ENCODE measurements around the gene IL17B. TPM values are rescaled to one million over a fixed set of nuclear protein-coding genes. Genes with fewer than 3 reads are reported as not detected.

Gene IL17B
- total and polyA plus RNA-seq, 11 donors: 0.33 to 0.42 (median 0.35) TPM; not detected in 8

- Histone ChIP-seq H3K36me3 (peaks cover 0 to 24% (median 21%) of the 10 kb centered on the region in 9 donors), H3K9me3 (no peaks in the 10 kb centered on the region), H3K4me1 (peaks cover 0 to 30% (median 11%) of the 10 kb centered on the region in 12 donors), H3K27me3 (no peaks in the 10 kb centered on the region), H3K27ac (peak overlapping the region in 11 of 12 donors; percentile 31 to 84 (median 65)), H3K4me3 (peak overlapping the region; percentile 54 to 97 (median 77))
- ATAC-seq (peak in 3 of 4 donors; percentile 25 to 57 (median 55)), DNase-seq (peak; percentile 48 to 79 (median 53))
- intact Hi-C loops (cut with DNase I): loop anchor here in 4 of 10 donors (5.0 to 10.0 kb wide), 3 partner anchors 36 to 233 kb away; partner anchors contain the start of gene AFAP1L1 (in 2 of the 4)
- TF ChIP-seq POLR2A (IDR thresholded peaks at IDR 0.05) (no peak), CTCF (IDR thresholded peaks at IDR 0.05) (no peak)
- WGBS, 4 donors: 1 to 2% (median 2%) methylated on average over 17 to 18 of the region's 18 CpGs
Measured at GRCh38 chr5:149358294-149358651, 20.8 kb downstream of the IL17B start.

- Histone ChIP-seq H3K4me3 (peak within 1 kb of the TSS; percentile 54 to 97 (median 77)), H3K27me3 (no peaks in the 10 kb centered on the region), H3K36me3 (peaks cover 0 to 31% (median 27%) of the 10 kb centered on the region in 9 donors), H3K27ac (peak within 1 kb of the TSS in 11 of 12 donors; percentile 31 to 84 (median 65)), H3K9me3 (no peaks in the 10 kb centered on the region), H3K4me1 (peaks cover 0 to 30% (median 11%) of the 10 kb centered on the region in 12 donors)
- peak; percentile 98 to 100 (median 100) for ATAC-seq
- DNase-seq: peak; percentile 97 to 98 (median 97)
- TF ChIP-seq POLR2A (IDR thresholded peaks at IDR 0.05) (peak in 1 of 2 donors; percentile 50), CTCF (IDR thresholded peaks at IDR 0.05) (peak in 1 of 12 donors; percentile 7)
- intact Hi-C loops (cut with DNase I): loop anchor here in 4 of 10 donors (5.0 to 10.0 kb wide), 3 partner anchors 35 to 233 kb away; partner anchors contain the start of gene AFAP1L1 (in 2 of the 4)
- 2% methylated on average over 51 to 61 of the region's 61 CpGs for WGBS, 4 donors
Measured at GRCh38 chr5:149357370-149358293, 21.5 kb downstream of the IL17B start, which contains the start of gene PCYOX1L. Gene PCYOX1L (plus strand): TSS chr5:149358046. CDS start chr5:149358069, 23 bp downstream.

- no peak for DNase-seq
- Histone ChIP-seq H3K27ac (no peak overlapping the region), H3K9me3 (no peaks in the 10 kb centered on the region), H3K4me1 (peaks cover 0 to 30% (median 12%) of the 10 kb centered on the region in 12 donors), H3K4me3 (no peak overlapping the region), H3K36me3 (peaks cover 0 to 43% (median 40%) of the 10 kb centered on the region in 9 donors), H3K27me3 (no peaks in the 10 kb centered on the region)
- ATAC-seq: no peak
- intact Hi-C loops (cut with DNase I): loop anchor here in 4 of 10 donors (5.0 to 10.0 kb wide), 3 partner anchors 34 to 232 kb away; partner anchors contain the start of gene AFAP1L1 (in 2 of the 4)
- 93 to 97% (median 94%) methylated on average over 8 of the region's 8 CpGs for WGBS, 4 donors
- TF ChIP-seq POLR2A (IDR thresholded peaks at IDR 0.05) (no peak), CTCF (IDR thresholded peaks at IDR 0.05) (no peak)
Measured at GRCh38 chr5:149356391-149356790, 22.7 kb downstream of the IL17B start.

- TF ChIP-seq CTCF (IDR thresholded peaks at IDR 0.05) (no peak), POLR2A (IDR thresholded peaks at IDR 0.05) (no peak)
- WGBS, 4 donors: 75 to 94% (median 89%) methylated on average over 1 of the region's 1 CpG
- H3K27me3 ChIP-seq: no peaks in the 10 kb centered on the region
- intact Hi-C loops (cut with DNase I): loop anchor here in 4 of 10 donors (5.0 to 10.0 kb wide), 3 partner anchors 33 to 231 kb away; partner anchors contain the start of gene AFAP1L1 (in 2 of the 4)
- H3K4me3 ChIP-seq: no peak overlapping the region
- H3K36me3 ChIP-seq: peaks cover 0 to 50% (median 47%) of the 10 kb centered on the region in 9 donors
- no peak for ATAC-seq
- H3K27ac ChIP-seq: no peak overlapping the region
- no peaks in the 10 kb centered on the region for H3K9me3 ChIP-seq
- H3K4me1 ChIP-seq: peaks cover 0 to 28% (median 12%) of the 10 kb centered on the region in 12 donors
- no peak for DNase-seq
Measured at GRCh38 chr5:149355688-149356087, 23.4 kb downstream of the IL17B start.

Measured in heart left ventricle (tissue), 16 donors.